Measurements from ENCODE around the gene CMC4.

Gene CMC4

DNA sequence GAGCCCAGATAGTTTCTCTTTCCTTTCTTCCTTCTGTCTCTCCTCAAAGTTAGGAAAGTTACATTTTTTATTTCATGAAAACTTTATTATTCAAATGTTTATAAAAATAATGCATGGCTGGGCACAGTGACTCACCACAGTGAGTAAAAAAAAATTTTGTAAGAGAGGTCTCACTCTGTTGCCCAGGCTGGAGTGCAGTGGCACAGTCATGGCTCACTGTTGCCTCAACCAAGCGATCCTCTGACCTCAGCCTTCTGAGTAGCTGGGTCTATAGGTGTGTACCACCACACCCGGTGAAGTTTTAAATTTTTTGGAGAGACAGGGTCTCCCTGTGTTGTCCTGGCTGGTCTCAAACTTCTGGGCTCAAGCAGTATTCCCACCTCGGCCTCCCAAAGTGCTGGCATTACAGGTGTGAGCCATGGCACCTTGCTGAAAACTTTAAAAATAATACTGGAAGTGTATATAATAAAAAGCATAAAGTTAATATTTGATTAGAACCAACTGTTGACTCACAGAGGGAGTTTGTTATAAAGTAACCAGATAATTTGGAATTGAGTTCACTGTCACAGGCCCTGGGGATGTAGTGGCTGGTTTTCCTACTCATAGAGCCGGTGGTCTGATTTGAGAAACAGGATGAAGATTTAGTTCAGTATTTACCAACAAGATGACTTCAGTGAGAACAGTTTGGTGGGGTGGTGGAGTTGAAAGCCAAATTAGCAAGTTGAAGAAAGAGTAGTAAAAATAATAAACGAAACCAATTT, 18.0 kb downstream of the CMC4 start:
- no peak for DNase-seq

DNA sequence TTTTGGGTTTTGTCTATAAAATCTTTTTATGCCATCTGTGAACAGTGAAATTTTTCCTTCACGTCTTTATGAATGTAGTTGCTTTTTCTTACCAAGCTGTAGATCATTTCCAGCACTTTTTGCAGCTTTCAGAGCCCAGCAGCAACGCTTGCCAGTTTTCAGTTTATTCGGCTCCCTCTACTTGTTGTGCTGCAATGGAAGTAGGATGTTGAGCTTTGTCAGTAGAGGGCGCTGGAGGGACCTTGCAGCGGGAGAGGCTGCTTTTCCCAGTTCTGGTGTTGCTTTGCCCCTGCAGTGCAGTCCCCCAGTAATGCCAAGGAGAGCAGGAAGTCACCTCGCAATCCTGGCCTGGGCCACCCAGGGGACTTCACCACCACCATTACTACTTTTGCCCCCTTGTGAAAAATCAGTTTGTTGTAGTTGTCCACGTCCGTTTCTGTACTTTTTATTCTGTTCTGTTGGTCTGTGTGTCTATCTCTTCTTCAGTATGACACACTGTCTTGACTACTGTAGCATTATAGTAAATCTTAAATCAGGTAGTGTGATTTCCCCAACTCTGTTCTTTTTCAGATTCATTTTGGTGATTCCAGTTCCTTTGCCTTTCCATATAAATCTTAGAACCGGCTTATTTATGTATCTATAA, 21.8 kb downstream of the CMC4 start:
- DNase-seq, result peak; percentile 33

DNA sequence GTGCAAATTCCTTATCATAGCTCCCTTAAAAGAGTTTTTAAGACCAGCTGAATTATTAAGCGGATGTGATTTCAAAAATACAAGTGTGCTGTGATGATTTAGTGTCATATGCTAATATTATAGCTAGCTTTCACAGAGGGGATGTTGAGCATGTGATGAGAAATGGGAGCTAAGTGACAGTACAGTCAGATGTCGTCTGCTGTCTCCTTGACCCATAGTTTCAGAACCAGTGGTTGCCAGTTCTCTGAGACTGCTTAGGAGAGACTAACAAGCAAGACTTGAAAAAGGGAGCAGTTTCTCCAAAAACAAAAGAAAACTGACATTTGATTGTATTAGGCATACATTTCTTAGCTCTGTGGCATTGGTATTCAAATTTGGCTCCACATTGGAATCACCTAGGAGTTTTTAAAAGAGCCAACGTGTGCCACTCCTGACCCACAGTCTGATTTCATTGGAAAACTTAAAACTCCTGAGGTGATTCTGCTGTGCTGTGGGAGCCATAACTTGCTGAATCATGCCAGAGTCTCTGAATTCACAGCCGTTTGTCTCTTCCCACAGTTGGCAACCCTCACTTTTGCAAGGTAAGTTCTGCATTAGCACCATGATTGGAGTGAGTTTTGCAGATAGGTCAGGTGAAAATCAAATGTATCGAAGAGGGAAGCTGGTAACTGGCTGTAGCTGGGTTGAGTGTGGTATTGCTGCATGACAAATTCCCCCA, 24.0 kb downstream of the CMC4 start:
- no peak for DNase-seq

DNA sequence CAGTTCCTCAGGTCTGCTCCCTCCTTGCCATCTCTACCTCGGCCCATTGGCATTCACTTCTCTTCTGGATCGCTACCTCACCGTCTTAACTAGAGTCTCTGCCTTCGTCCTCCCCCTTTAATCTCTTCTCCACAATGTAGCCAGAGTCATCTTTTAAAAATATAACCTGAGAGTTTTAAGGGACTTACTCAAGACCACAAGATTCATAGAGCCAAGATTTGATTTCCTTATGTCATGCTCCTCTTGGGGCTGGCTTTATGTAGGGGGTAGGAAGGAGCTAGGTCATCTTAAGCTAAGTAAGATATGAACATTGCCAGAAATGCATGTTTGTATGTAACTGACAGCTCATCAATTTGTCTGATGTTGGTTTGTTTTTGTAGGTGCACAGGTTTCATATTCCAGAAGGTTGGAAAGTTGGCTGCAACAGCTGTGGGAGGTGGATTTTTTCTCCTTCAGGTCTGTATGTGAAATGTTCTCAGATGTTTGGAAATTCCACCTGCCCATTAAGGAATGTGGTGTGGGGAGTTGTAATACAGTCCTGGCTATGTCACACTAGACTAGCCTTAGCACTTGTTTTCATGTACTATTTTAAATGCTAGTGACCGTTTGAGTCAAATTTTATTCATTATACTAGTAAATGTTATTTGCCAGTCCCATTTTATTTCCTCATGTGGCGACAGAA, 24.7 kb downstream of the CMC4 start:
- no peak for DNase-seq

DNA sequence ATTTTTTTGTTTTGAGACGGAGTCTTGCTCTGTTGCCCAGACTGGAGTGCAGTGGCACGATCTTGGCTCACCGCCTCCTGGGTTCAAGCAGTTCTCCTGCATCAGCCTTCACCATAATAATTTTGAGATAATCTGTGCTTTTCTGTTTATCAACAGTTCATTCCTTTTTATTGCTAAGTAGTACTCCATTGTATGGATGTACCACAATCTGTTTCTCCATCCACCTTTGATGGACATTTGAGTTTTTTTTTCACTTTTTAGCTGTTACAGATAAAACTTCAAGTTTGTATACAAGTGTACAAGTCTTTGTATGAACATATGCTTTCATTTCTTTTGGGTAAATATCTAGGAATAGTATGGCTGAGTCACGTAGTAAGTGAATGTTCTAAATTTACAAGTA, 35.2 kb downstream of the CMC4 start:
- DNase-seq, result no peak

DNA sequence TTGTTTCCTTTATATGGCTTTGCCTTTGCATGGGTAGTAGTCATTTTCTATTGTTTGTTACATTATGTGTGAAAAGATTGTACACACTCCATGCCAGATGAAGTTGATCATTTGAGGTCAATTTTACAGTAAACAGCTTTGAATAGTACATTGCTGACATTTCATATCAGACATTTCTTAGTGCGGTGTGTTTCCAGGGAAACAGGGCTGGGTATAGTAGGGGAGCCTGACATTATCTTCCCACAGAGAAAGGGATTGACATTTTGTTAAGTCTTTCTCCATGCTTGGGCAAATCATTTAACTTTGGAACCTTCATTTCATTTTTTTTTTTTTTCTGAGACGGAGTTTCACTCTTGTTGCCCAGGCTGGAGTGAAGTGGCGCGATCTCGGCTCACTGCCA, 39.3 kb downstream of the CMC4 start:
- no peak for DNase-seq

DNA sequence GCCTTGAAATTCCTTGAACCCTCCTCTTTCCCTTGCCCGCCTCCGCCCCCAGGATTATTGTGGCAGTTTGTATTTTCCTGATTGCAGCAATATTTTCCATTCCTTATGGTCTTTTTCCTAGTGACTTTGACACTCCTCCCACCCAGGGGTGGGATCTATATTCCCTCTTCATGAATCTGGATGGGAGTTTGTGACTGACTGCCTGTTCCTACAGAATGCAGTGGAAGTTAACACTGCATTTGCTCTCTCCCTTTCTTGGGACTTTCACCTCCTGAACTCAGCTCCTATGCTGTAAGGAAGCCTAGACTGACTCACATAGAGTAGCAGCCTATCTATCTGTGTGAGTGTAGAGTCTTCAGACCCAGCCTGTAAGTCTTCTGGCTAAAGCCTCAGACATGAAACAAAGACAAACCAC, 42.1 kb downstream of the CMC4 start:
- DNase-seq, result no peak

- DNase-seq, result no peak
These were observed 42.8 kb downstream of the CMC4 start for GRCh38 chrX:155028129-155028528.

DNA sequence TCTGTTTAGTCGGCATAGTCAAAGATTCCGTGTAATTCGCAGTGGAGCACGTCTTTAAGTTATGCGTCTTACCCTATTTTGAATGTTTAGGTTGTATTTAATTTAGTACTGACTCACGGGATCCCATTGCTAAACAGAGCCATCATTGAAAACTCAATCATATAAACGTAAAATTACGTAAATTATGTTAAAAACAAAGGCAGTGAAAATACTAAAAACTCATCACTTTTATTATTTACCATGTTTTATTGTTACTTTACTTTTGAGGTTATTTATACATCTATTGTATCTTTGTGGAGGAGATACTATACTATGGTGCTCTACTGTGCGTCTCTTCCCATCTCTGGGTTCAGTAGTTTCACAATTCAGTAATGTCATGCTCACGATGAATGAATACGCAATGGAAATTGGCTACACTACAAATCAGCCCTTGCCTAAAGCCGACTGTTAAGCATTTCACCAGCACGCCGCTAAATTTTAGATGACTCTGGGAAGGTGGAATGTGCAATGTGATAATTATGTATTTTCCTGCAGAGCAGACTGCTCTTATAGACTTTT, 43.3 kb downstream of the CMC4 start:
- DNase-seq, result no peak

DNA sequence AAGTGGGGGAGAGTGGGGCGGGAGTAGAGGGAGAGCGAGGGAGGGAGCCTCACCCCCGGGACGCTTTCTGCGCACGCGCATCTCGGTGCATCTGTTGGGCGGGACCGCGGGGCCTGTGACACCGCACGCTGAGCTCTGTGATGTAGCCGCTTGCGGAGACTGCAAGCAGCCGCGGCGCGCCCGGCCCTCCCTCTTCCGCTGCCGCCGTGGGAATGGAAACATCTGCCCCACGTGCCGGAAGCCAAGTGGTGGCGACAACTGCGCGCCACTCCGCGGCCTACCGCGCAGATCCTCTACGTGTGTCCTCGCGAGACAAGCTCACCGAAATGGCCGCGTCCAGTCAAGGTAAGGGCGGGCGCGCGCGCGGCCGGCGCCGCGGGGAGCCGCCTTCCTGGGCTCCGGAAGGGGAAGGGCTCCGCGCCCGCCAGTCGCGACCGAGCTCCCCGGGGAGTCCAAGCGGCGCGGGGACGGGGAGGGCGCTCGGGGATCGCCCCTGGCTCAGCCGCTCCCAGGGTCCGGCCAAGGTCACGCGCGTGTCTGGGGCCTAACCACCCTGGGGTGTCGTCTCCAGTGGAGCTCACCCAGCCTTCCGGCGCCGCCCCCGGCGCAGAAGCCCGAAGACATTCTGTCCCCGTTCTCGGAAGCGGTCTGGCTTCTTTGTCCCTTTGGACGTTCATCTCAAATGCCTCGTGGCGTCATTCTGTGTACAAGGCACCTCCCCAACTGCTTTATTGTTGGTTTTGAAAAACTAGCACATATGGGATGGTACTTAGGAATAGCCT, 44.0 kb downstream of the CMC4 start, which contains the start of gene FUNDC2:
FUNDC2 (plus strand) TSS at position 118 of the 782 bp plus-strand sequence; CDS start at position 213, 95 bp downstream.
- DNase-seq, result peak; percentile 90

DNA sequence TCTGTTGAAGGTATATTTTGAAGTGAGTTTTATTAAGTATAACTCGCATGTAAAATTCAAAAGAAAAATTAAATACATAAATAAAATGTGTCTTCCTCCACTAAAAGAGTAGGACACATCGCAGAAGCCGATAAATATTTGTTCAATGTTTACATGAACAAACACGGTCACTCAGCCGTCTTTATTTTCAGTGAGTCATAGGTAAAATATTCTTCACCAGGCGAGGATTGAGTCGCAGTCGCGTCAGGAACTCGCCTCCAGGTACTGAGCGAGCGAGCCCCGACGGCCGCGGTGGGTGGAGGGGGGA, 44.6 kb downstream of the CMC4 start:
- no peak for DNase-seq

DNA sequence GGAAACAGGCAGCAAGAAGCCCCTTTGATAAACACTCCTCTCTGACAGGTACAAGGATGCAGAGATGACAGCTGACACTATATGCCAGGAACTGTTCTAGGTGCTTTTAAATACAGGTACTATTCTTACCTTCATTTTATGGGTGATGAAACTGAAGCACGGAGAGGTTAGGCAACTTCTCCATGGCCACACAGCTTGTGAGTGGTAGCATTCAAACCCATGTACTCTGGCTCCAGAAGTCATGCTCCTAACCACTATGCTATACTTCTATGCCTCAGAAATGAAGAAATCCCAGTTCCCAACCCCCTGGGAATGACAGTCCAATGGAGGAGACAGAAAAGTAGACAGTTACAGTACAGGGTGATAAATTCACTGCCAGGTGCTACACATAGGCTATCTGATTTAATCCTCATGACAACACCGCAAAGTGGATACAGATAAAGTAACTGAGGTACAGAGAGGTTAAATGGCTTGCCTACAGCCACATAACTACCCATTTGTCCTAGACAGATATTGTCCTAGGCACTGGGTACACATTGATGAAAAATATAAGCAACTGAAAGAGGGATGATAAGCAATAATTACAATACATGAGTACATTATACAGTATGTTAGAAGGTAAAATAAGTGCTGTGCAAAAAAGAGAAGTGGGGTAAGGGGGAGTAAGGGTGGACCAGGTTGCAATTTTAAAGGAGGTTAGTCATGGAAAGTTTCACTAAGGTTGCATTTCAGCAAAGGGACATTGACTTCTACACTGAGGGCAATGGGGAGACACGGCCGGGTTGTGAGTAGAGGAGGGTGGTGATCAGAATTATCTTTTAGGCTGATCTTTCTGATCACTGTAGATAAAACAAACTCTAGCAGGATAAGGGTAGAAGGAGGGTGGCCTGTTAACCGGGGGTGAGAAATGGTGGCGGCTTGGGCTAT, 46.8 kb downstream of the CMC4 start:
- no peak for DNase-seq

- no peak for DNase-seq
These were observed 48.4 kb downstream of the CMC4 start, which contains the start of gene F8 for GRCh38 chrX:155022585-155022984. TSS of gene F8 (minus strand) at chrX:155022723. CDS start at chrX:155022552, 171 bp downstream.

GRCh38 chrX:155020591-155020990, 50.3 kb downstream of the CMC4 start:
- DNase-seq, result no peak

Measured in activated CD8-positive, alpha-beta memory T cell treated with anti-CD3 and anti-CD28 coated beads, Interleukin-2, amount 50 U/mL, for 4 hours (primary cell).